ENCODE data around the gene ETV3. TPM values are rescaled to one million over a fixed set of nuclear protein-coding genes. Genes with fewer than 3 reads are reported as not detected.

ETV3 gene
- total and polyA plus RNA-seq, 2 of the 4 experiments (the other 2 are of a cell fraction), result 6.4 to 14.7 TPM

- Histone ChIP-seq H3K4me1 (ENCODE audit: control insufficient read depth, insufficient read depth, low read length) (no peaks in the 10 kb centered on the region), H2BK15ac (ENCODE audit: low read depth, low read length) (no peak overlapping the region), H3K27ac (ENCODE audit: insufficient read depth, low read length) (no peak overlapping the region), H3K14ac (replicated peaks; ENCODE audit: low read depth, low read length) (no peak overlapping the region), H2BK5ac (ENCODE audit: low read depth, low read length, poor library complexity, severe bottlenecking) (no peak overlapping the region), H3K4me3 (ENCODE audit: insufficient read depth, low read depth, low read length) (no peak overlapping the region), H3K18ac (ENCODE audit: low read depth, low read length) (no peak overlapping the region), H4K20me1 (ENCODE audit: insufficient read depth, low read length) (no peaks in the 10 kb centered on the region), H2BK120ac (ENCODE audit: low read depth, low read length) (no peak overlapping the region), H3K9ac (ENCODE audit: low read depth, low read length) (no peak overlapping the region), H3K79me1 (ENCODE audit: low read depth in 1 of 2, low read length in 2 of 2) (no peaks in the 10 kb centered on the region), H2AFZ (replicated peaks; ENCODE audit: low read length, poor library complexity) (no peak overlapping the region), H4K91ac (ENCODE audit: insufficient read depth, low read depth, low read length) (no peak overlapping the region), H3K27me3 (ENCODE audit: control insufficient read depth, insufficient read depth, low read length) (peaks cover 17% of the 10 kb centered on the region), H3K56ac (ENCODE audit: extremely low read depth, insufficient read depth, low read length) (no peak overlapping the region), H2BK20ac (ENCODE audit: low read depth, low read length) (no peak overlapping the region), H3K4me2 (ENCODE audit: low read depth, low read length) (no peak overlapping the region), H2AK9ac (replicated peaks; ENCODE audit: low read depth, low read length, poor library complexity) (no peak overlapping the region), H3K23ac (ENCODE audit: low read depth, low read length) (no peak overlapping the region), H3K4ac (ENCODE audit: low read depth, low read length) (no peak overlapping the region), H4K5ac (ENCODE audit: low read depth, low read length) (no peak overlapping the region), H3K9me3 (ENCODE audit: control insufficient read depth, insufficient read depth, low read length) (no peaks in the 10 kb centered on the region), H3K36me3 (ENCODE audit: control insufficient read depth, insufficient read depth, low read length) (no peaks in the 10 kb centered on the region), H4K8ac (ENCODE audit: low read depth in 2 of 2, low read length in 2 of 2) (no peak overlapping the region), H2AK5ac (ENCODE audit: low read depth, low read length) (no peak overlapping the region), H3K9me1 (ENCODE audit: insufficient read depth, low read length) (no peaks in the 10 kb centered on the region)
- ATAC-seq (ENCODE audit: low read depth) (no peak), DNase-seq (no peak)
- CTCF ChIA-PET, result interaction anchor here (2.7 kb wide), 1 partner anchor 8 kb away, joined by 11 read pairs; no protein-coding TSS in a partner anchor
- TF ChIP-seq POLR2A (IDR thresholded peaks at IDR 0.05; ENCODE audit: low read depth, low read length) (no peak), CEBPB (IDR thresholded peaks at IDR 0.05; ENCODE audit: low read depth, low read length) (no peak), RAD21 (IDR thresholded peaks at IDR 0.05; ENCODE audit: low read length) (no peak), USF2 (IDR thresholded peaks at IDR 0.05; ENCODE audit: low read depth, low read length) (no peak), BHLHE40 (IDR thresholded peaks at IDR 0.05; ENCODE audit: low read depth, low read length) (no peak), MAZ (IDR thresholded peaks at IDR 0.05; ENCODE audit: borderline replicate concordance, low read depth, low read length) (no peak), CHD1 (IDR thresholded peaks at IDR 0.05; ENCODE audit: low read depth, low read length) (no peak), SMC3 (IDR thresholded peaks at IDR 0.05; ENCODE audit: low read depth, low read length) (no peak), RCOR1 (IDR thresholded peaks at IDR 0.05; ENCODE audit: insufficient replicate concordance, low read length) (no peak), RFX5 (IDR thresholded peaks at IDR 0.05; ENCODE audit: low read depth, low read length) (no peak), FOS (IDR thresholded peaks at IDR 0.05; ENCODE audit: low read depth, low read length) (no peak), MAFK (IDR thresholded peaks at IDR 0.05; ENCODE audit: low read depth, low read length) (no peak)
- TF ChIP-seq, protein P1, sequence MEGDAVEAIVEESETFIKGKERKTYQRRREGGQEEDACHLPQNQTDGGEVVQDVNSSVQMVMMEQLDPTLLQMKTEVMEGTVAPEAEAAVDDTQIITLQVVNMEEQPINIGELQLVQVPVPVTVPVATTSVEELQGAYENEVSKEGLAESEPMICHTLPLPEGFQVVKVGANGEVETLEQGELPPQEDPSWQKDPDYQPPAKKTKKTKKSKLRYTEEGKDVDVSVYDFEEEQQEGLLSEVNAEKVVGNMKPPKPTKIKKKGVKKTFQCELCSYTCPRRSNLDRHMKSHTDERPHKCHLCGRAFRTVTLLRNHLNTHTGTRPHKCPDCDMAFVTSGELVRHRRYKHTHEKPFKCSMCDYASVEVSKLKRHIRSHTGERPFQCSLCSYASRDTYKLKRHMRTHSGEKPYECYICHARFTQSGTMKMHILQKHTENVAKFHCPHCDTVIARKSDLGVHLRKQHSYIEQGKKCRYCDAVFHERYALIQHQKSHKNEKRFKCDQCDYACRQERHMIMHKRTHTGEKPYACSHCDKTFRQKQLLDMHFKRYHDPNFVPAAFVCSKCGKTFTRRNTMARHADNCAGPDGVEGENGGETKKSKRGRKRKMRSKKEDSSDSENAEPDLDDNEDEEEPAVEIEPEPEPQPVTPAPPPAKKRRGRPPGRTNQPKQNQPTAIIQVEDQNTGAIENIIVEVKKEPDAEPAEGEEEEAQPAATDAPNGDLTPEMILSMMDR (conservative IDR thresholded peaks at IDR 0.05; ENCODE audit: low read depth, low read length), result no peak
- in situ Hi-C loops (cut with MboI; ENCODE audit: low sequenced_read_pairs), result no loop called here
- dilution Hi-C loops (cut with HindIII; ENCODE audit: low sequenced_read_pairs, unreplicated experiment), result no loop called here
- intact Hi-C loops (cut with micrococcal nuclease), result no loop called here
- POLR2A ChIA-PET (ENCODE audit: unreplicated experiment), result no interaction called here
- BruUV-seq (replicated peaks), result no TSS peak
- WGBS, 2 experiments (ENCODE audit: extremely low coverage in 2 of 2, insufficient read length in 1 of 2), result 56% methylated on average over 2 of the region's 5 CpGs; no CpG with 5 or more reads in 1 of the 2 experiments
Measured at GRCh38 chr1:157081707-157082106, 56.5 kb downstream of the ETV3 start.
